ENCODE data around the gene A2M. TPM values are rescaled to one million over a fixed set of nuclear protein-coding genes. Genes with fewer than 3 reads are reported as not detected.

Gene A2M
- total RNA-seq, 1 experiment from 2014 or later = 1.2 TPM

GRCh38 chr12:9143929-9144729 is 28.4 kb upstream of the A2M start:
- Histone ChIP-seq H4K91ac (ENCODE audit: insufficient read length, low read depth, low read length) (no peak overlapping the region), H3K18ac (ENCODE audit: insufficient read length, low read depth, low read length) (no peak overlapping the region), H4K8ac (replicated peaks; ENCODE audit: insufficient read length, low read depth, low read length) (no peak overlapping the region), H3K4me1 (ENCODE audit: insufficient read depth, low read length) (no peaks in the 10 kb centered on the region), H2BK20ac (ENCODE audit: low read depth, low read length, poor library complexity, severe bottlenecking) (no peak overlapping the region), H2BK5ac (ENCODE audit: insufficient read length, low read length) (no peak overlapping the region), H3K27me3 (ENCODE audit: insufficient read depth, low read length) (no peaks in the 10 kb centered on the region), H2AFZ (ENCODE audit: low read length) (no peak overlapping the region), H3K9me3 (ENCODE audit: control insufficient read depth, low read depth, low read length) (peaks cover 12% of the 10 kb centered on the region), H3K9ac (ENCODE audit: extremely low read depth, insufficient read length, low read length) (no peak overlapping the region), H3K14ac (ENCODE audit: insufficient read depth, low read length) (no peak overlapping the region), H3K79me2 (ENCODE audit: insufficient read depth, low read length) (no peaks in the 10 kb centered on the region), H3K23me2 (ENCODE audit: insufficient read length, low read depth, low read length, poor library complexity, severe bottlenecking) (no peaks in the 10 kb centered on the region), H3K4ac (ENCODE audit: low read depth, low read length) (no peak overlapping the region), H2BK12ac (ENCODE audit: insufficient read length, low read depth, low read length) (no peak overlapping the region), H2BK120ac (ENCODE audit: low read depth, low read length, poor library complexity, severe bottlenecking) (no peak overlapping the region), H2BK15ac (ENCODE audit: low read depth, low read length) (no peak overlapping the region), H3K56ac (ENCODE audit: insufficient read length, low read depth, low read length) (no peak overlapping the region), H3K4me2 (ENCODE audit: insufficient read depth, insufficient read length, low read length) (no peak overlapping the region), H2AK5ac (ENCODE audit: insufficient read length, low read length) (no peak overlapping the region), H3T11ph (ENCODE audit: low read length) (no peak overlapping the region), H3K27ac (ENCODE audit: insufficient read length, low read depth, low read length) (no peak overlapping the region), H3K23ac (ENCODE audit: insufficient read length, low read depth, low read length) (no peak overlapping the region), H4K5ac (ENCODE audit: insufficient read length, low read depth, low read length) (no peak overlapping the region), H4K20me1 (ENCODE audit: control insufficient read depth, insufficient read depth, insufficient read length) (no peaks in the 10 kb centered on the region), H3K79me1 (ENCODE audit: insufficient read depth, low read depth, low read length, poor library complexity, severe bottlenecking) (no peaks in the 10 kb centered on the region)
- DNase-seq = no peak
- Mint-ChIP-seq H3K4me1 (peaks cover 0 to 3% of the 10 kb centered on the region in 2 experiments; a peak in 1 of 4 replicates), H3K27ac (peak overlapping the region in 1 of 3 experiments; percentile 30; a peak in 1 of 7 replicates), H3K4me3 (no peak overlapping the region), H3K9me3 (peaks cover 48 to 54% of the 10 kb centered on the region in 2 experiments), H3K27me3 (ENCODE audit: low read depth) (peaks cover 2% of the 10 kb centered on the region), H3K36me3 (ENCODE audit: insufficient read depth in 1 of 3, low read depth in 3 of 3) (peaks cover 14 to 40% (median 22%) of the 10 kb centered on the region in 3 experiments)
- no CpG with 5 or more reads among the region's 3 CpGs for WGBS (ENCODE audit: extremely low coverage, insufficient read length, low lambda C conversion rate)
- TF ChIP-seq, protein P1, sequence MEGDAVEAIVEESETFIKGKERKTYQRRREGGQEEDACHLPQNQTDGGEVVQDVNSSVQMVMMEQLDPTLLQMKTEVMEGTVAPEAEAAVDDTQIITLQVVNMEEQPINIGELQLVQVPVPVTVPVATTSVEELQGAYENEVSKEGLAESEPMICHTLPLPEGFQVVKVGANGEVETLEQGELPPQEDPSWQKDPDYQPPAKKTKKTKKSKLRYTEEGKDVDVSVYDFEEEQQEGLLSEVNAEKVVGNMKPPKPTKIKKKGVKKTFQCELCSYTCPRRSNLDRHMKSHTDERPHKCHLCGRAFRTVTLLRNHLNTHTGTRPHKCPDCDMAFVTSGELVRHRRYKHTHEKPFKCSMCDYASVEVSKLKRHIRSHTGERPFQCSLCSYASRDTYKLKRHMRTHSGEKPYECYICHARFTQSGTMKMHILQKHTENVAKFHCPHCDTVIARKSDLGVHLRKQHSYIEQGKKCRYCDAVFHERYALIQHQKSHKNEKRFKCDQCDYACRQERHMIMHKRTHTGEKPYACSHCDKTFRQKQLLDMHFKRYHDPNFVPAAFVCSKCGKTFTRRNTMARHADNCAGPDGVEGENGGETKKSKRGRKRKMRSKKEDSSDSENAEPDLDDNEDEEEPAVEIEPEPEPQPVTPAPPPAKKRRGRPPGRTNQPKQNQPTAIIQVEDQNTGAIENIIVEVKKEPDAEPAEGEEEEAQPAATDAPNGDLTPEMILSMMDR (conservative IDR thresholded peaks at IDR 0.05) = no peak

Measured in H9 (cell line).